NCI-H146 treated with DMSO at 0.1 percent for 48 hours (cell line): ENCODE data around the gene NCDN.
"Not testable (repeated sequence)": the region's sequence is repeated elsewhere in the genome, so short reads cannot be mapped to it uniquely, and the experiment has no call there.

Experiments
- DNase-seq: peaks from one replicate; lab custom pipeline; 2025; ENCODE audit not compliant: unreplicated experiment; lab: John Stamatoyannopoulos, UW

Gene NCDN

DNA sequence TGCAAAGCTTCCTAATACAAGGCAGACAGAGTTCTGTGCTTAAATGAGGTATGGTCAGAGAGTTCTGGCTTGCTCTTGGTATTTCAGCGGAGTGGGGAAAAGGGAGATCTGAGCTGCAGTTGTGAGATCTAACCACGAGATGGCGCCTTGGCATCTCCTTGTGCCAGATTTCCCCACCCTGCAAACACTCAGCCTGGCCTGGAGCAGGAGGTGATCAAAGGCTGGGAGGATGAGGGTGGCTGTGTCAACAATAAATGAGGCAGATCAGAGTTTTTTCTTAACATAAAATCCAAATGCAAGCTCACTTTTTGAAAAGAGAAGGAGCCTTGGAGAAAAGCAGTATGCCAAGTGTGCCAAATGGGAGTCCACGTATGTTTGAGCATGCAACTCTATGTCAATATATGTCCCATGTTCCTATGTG lies 11.4 kb downstream of the NCDN start:
- no peak for DNase-seq

DNA sequence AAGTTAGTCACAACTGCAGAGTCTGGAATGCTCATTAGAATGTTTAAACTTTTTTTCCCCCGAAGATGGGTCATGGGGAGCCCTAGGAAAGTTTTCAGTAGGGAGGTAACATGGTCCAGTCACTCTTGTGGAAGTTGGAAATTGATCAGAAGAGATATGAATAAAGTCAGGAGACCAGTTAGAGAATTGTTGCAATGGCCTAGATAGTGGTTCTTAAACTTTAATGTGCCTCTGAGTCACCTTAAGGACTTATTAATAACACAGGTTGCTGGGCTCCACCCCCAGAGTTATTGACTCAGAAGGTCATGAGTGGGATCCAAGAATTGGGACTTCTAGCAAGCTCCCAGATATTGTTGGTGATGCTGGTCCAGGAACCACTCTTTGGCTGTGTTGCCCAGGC lies 12.3 kb downstream of the NCDN start:
- DNase-seq: no peak

DNA sequence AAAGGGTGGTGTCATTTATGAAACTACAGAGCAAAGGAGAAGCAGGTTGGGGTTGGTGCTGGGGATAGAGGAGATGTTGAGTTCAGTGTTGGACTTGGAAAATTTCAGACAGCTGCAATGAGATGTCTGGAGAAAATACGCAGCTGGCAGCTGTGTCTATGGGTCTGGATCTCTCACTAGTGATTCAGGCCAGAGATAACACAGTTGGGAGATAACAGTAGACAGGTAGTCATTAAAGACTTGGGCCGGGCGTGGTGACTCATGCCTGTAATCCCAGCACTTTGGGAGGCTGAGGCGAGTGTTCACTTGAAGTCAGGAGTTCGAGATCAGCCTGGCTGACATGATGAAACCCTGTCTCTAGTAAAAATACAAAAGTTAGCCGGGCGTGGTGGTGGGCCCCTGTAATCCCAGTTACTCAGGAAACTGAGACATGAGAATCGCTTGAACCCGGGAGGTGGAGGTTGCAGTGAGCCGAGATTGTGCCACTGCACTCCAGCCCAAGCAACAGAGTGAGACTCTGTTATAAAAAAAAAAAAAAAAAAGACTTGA lies 13.1 kb downstream of the NCDN start:
- no peak for DNase-seq

DNA sequence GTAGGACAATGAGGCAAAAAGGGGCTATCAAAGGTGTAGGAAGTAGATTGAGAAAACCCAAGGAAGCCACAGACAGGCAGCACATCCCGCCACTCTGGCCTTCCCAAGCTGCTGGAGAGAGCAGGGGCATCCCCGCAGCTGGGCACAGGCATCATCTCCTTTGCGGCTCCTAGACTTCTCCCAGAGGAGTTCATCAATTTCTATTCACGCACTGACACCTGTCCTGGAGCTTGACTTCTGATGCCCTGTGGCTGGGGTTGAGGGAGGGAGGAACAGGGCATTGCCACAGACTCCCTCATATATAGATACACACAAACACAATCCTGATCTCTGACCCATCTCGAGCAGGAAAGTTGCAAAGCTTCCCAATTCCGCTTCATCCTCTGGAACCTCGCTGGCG lies 13.7 kb downstream of the NCDN start:
- no peak for DNase-seq

DNA sequence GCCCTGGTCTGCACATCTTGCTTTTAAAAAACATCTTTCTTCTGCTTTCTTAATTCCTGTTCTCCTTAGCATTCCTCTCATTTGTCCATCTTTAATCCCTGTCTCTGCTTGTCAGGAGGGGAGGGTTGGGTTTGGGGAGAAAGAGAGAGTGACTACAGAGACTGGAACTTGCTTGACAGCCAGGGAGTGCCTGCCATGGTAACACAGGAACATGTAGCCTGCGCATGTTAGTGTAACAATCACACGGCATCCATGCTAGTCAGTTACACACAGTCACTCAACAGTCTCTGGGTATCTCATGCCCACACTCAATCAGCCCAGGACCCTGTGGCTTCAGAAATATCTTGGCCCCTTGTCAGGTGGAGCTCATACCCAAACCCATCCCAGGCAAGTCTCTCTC lies 14.7 kb downstream of the NCDN start:
- DNase-seq: no peak

DNA sequence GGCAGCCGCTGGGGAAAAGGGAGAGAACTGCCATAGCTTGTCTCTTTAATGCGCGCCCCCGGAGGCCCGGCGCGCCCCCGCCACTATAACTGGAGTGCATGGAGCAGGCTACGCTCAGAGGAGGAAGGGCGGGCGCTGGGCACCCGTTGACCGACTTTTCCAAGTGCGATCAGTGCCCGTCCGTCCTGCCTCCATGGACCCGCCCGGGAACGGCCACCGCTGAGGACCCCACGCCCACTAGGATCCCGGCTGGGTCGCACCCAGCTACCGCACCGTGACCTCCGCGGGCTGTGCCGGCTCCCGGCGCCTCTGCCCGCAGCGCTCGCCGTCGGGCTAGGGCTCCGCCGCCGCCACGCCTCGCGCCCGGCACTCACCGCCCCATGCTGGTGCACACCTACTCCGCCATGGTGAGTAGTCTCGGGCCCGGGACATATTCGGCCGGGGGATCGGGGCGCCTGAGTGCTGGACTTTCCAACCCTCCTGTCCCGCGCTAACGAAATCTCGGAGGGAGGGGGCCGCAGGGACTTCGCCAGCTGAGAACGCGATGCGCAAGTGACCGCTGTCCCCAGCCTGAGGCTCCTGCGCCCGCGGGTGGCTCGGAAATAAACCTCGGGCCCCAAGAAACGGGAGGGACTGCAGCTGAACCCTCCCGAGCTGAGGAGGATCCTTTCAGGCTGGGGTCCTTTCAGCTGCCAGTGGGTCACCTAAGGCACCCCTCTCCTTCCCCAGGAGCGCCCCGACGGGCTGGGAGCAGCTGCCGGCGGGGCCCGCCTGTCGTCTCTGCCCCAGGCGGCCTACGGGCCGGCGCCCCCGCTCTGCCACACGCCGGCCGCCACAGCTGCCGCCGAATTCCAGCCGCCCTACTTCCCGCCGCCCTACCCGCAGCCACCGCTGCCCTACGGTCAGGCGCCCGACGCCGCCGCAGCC lies 15.9 kb downstream of the NCDN start, which contains the start of gene TFAP2E:
Gene TFAP2E, plus strand, starts transcription at position 117 of the 927 bp plus-strand sequence. Its CDS starts 264 bp downstream, at position 381.
- no peak for DNase-seq

DNA sequence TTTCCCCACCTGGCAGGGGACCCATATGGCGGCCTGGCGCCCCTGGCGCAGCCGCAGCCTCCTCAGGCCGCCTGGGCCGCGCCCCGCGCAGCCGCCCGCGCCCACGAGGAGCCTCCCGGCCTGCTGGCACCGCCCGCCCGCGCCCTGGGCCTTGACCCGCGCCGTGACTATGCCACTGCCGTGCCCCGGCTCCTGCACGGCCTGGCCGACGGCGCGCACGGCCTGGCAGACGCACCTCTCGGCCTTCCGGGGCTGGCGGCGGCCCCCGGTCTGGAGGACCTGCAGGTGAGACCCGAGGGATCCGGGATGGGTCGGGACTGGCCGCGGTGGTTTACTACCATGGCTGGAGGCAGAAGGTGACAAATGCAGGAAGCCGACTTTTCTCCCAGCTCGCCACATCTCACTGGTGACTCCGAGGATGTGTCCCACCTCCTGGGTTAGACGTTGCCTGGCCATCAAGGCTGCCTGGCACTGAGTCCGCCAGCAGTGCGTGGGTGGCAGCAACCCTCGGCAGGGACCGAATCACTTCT lies 16.6 kb downstream of the NCDN start:
- no peak for DNase-seq

DNA sequence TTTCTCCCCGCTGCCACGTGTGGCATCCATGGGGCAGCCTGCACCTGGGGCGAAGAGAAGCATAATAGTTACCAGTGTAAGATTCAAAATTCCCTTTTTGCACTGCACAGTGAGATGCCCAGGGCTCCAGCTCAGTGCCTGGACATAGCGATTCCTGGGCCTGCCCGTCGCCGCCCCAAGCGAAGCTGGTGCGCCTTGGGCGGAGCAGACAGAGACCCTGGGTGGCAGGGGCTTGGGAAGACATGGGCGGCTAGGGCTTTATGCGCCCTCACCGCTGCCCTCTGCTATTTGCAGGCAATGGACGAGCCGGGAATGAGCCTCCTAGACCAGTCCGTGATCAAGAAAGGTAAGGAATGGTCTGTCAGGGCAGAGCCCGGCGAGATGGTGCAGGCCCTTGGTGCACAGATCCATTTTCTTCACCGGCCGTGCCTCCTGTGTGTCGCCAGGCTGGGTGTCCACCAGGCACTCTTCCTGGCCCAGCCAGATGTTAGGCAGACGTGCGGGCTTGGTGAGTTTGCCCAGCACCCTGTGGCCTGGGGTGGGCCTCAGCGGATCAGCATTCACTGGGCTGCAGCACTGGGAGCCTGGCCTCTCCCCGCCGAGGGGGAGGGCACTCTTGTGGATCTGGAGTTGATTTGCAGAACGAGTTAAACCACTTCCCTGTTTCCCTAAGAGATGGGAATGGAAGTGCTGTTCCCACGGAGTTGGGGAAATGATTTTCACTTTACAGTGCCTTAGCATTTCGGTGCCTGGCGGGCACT lies 17.2 kb downstream of the NCDN start:
- no peak for DNase-seq

DNA sequence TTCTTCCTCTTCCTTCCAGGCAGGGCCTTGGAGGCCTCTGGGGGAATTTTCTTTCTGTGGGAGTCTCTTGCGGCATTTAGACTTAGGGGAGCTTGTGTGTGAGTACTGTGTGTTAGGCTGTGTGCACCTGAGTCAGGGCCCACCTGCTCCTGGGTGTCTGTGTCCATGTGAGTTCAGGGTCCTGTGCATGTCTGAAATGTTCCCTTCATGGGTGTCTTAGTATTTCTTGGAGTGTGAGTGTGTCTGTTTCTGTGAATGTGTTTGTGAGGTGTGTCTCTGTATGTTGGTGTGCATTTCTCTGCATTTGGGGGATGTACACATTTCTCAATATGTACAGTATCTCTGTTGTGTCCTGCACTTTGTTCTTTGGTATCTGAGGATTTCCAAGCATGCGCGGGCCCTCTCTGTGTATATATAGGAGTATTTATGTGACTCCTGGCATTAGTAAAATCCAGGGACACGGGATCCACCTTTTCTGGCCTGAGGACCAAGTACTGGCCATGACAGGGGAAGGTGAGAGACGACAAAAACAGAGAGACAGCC lies 17.9 kb downstream of the NCDN start:
- DNase-seq: no peak

DNA sequence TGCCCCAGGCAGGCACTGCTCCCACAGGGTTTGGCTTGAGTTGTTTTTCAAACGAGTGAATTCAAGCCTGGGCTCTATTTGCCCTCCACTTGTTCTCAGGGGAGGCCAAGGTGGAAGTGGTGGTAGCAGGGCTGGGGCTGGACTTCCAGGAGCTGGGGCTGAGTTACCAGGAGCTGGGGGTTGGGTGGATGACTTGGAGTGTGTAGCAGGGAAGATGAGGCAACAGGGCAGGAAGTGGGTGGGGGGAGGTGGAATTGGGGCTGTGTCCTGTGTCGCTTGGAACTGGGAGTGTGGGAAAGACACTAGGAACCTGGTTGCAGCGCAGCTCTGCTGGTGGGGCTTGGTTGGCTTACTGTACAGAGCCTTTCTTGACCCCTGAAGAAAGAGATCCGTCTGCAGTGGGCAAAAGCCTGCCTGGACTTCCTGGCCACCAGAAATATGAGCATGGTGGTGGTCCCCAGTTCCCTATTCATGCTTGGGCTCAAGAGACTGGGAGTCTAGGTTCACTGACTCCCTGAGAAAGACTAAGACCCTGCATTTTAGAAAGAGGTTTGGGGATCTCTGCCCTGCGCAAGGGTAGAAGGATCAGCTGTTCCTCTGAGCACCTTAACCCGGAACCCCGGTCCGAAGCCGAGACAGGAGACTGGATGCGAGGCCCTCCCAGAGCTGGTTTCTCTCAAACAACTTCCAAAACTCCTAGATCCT lies 18.6 kb downstream of the NCDN start:
- no peak for DNase-seq

DNA sequence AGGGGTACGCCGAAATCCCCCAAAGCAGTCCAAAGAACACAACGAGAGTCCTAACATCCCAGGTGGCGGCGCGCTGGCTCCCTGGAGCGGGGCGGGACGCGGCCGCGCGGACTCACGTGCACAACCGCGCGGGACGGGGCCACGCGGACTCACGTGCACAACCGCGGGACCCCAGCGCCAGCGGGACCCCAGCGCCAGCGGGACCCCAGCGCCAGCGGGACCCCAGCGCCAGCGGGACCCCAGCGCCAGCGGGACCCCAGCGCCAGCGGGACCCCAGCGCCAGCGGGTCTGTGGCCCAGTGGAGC lies 19.1 kb downstream of the NCDN start:
- not testable (repeated sequence) for DNase-seq

DNA sequence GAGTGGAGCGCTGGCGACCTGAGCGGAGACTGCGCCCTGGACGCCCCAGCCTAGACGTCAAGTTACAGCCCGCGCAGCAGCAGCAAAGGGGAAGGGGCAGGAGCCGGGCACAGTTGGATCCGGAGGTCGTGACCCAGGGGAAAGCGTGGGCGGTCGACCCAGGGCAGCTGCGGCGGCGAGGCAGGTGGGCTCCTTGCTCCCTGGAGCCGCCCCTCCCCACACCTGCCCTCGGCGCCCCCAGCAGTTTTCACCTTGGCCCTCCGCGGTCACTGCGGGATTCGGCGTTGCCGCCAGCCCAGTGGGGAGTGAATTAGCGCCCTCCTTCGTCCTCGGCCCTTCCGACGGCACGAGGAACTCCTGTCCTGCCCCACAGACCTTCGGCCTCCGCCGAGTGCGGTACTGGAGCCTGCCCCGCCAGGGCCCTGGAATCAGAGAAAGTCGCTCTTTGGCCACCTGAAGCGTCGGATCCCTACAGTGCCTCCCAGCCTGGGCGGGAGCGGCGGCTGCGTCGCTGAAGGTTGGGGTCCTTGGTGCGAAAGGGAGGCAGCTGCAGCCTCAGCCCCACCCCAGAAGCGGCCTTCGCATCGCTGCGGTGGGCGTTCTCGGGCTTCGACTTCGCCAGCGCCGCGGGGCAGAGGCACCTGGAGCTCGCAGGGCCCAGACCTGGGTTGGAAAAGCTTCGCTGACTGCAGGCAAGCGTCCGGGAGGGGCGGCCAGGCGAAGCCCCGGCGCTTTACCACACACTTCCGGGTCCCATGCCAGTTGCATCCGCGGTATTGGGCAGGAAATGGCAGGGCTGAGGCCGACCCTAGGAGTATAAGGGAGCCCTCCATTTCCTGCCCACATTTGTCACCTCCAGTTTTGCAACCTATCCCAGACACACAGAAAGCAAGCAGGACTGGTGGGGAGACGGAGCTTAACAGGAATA lies 19.7 kb downstream of the NCDN start:
- no peak for DNase-seq

DNA sequence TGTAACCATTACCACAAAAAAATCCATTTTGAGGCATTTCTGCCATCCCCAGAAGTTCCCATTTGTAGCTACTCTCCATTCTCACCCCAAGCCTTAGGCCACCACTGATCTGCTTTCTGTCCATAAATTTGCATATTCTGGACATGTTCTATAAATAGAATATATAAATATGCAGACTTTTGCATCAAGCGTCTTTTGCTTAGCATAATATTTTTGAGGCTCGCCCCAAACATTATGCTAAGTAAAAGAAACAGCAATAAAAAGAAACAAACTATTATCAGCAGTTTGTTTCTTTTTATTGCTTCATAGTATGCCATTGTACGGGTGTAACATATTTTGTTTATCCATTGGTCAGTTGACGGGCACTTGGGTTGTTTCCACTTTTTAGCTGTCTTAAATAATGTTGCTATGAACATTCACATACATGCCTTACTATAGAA lies 23.4 kb downstream of the NCDN start:
- DNase-seq: no peak

DNA sequence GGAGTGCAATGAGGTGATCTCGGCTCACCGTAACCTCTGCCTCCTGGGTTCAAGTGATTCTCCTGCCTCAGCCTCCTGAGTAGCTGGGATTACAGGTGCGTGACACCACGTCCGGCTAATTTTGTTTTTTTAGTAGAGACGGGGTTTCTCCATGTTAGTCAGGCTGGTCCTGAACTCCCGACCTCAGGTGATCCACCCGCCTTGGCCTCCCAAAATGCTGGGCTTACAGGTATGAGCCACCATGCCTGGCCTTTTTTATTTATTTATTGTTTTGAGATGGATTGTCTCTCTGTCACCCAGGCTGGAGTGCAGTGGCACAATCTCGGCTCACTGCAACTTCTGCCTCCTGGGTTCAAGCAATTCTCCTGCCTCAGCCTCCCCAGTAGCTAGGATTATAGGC lies 24.0 kb downstream of the NCDN start:
- not testable (repeated sequence) for DNase-seq

DNA sequence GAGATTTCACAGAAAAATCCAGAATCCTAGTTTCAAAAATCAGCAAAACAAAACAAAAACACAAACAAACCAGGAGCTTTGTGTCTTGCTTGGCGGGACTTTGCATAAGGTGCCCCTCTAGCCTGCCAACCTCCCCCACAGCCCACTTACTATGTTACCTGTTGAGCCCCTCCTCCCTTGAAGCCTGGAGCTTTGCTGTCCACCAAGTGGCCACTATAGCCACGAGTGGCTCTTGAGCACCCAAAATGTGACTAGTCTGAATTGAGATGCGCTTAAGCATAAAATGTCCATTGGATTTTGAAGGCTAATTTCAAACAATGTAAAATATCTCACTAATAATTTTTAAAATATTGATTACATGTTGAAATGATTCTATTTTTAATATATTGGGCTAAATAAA lies 27.7 kb downstream of the NCDN start:
- no peak for DNase-seq

DNA sequence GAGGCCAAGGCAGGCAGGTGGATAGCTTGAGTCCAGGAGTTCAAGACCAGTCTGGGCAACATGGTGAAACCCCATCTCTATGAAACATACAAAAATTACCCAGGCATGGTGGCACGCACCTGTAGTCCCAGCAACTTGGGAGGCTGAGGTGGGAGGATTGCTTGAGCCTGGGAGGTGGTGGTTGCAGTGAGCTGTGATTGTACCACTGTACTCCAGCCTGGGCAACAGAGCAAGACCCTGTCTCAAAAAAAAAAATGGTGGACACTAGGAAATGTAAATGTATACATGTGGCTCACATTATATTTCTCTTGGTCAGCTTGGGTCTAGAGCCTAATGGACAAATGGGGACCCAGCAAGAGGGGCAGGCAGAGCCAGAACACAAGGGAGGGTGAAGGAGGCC lies 28.2 kb downstream of the NCDN start:
- not testable (repeated sequence) for DNase-seq

DNA sequence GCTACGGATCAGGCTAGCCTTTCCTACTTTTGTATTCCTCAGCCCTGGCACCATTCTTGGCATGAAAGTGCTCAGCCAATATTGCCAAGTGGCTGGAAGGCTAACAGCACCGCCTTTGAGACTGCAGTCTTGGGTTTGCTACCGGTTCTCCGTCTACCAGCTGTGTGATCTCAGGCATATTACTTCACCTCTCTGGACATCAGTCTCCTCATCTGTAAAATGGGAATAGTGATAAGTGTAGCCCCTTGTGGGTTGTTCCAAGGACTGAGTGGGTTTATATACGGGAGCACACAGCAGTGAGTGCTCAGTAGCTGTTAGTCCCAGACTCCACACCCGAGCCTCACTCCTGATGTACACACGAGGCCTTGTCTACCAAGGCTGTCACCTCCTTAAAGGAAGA lies 29.2 kb downstream of the NCDN start:
- no peak for DNase-seq

DNA sequence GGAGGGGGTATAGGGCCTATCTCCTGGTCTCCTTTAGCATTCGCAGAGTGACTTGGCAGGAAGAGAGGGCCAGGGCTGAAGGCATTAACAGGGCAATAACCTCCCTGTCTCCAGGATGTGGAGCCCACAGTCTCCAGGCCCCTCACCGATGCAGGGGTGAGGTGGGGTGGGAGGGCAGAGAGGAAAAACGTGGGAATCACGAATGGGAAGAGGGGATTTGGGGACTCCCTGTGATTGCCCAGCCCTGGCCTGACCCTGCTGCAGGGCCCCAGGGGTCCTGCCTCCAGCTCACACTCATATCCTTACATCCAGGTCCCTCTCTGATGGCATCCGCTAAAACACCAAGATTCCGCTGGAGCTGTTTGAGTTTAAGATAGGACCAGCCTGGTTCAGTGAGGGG lies 30.1 kb downstream of the NCDN start:
- DNase-seq: no peak

DNA sequence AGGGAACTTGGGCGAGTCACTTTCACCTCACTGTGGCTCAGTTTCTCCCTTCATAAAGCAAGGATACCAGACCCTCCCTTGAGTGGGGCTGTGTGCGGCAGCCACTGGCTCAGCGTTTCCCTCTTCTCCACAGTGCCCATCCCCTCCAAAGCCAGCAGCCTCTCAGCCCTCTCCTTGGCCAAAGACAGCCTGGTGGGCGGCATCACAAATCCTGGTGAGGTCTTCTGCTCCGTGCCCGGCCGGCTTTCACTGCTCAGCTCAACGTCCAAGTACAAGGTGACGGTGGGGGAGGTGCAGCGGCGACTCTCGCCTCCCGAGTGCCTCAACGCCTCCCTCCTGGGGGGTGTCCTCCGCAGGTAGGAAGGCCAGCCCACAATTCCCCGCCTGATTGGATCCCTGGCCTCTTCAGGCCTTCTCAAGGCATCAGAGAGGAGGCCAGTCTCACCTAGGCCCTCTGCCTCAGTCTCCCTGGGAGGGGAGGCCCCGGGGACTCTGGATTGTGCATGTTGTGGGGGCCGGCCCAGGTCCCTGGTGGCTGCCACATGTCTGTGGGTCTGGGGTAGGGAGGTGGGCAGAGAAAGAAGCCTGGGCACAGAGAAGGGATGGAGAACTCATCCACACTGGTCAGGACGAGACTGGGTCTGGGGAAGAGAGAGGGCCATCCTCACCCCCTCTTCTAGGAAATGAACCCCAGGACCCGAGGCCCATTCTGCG lies 30.8 kb downstream of the NCDN start:
- DNase-seq: no peak
